Mammary epithelial cell (primary cell): Measurements from ENCODE around the gene TAF4.

ENCODE experiments used
- CTCF ChIP-seq, 2 donors: IDR thresholded peaks in 1 of 2; conservative IDR thresholded peaks in 1 of 2; 2 replicates each; pipeline ENCODE4 v1.5.1; 2011 to 2012; ENCODE audit warnings: inconsistent platforms in 2 of 2, low read length in 2 of 2, mild to moderate bottlenecking in 2 of 2, control low read depth in 1 of 2, low read depth in 1 of 2; ENCODE audit not compliant: insufficient read depth in 1 of 2; ENCODE audit errors: extremely low read depth in 1 of 2
- EZH2 ChIP-seq: IDR thresholded peaks from 2 replicates; pipeline ENCODE4 v1.6.1; 2012; ENCODE audit warnings: low read length, inconsistent platforms, borderline replicate concordance

GRCh38 chr20:61976263-61976643 is 89.4 kb downstream of the TAF4 start:
- TF ChIP-seq CTCF (conservative IDR thresholded peaks at IDR 0.05 in 1 of 2, IDR thresholded peaks at IDR 0.05 in 1 of 2; ENCODE audit: extremely low read depth in 1 of 2, insufficient read depth in 1 of 2, low read depth in 1 of 2, low read length in 2 of 2) (no peak), EZH2 (no peak)
